GM15510 (cell line): ENCODE data around the gene KCNIP3.

Experiments
- POLR2A ChIP-seq: IDR thresholded peaks from 3 replicates; pipeline ENCODE4 v1.6.1; 2011; ENCODE audit warnings: borderline replicate concordance; ENCODE audit not compliant: insufficient read length; ENCODE audit errors: extremely low read depth

Gene KCNIP3

DNA sequence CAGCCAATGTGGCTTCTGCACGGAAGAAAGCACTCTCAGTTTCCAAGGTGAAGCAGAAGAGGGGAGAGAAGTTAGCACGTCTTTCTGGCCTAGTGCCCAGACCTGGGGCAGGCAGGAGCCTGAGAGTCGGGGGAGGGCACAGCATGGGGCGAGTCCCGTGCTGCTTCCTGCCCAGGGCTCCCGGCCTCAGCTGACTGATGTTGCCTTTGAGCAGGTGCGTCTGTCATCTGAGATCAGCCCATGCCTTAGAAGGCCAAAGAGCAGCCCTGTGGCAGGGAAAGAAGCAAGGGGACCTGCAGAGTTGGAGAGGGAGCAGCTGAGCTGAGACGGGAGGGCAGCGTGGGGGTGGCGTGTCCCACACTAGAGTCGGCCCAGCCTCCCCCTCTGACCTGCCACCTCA is 3.3 kb downstream of the KCNIP3 start:
- TF ChIP-seq POLR2A: no peak

DNA sequence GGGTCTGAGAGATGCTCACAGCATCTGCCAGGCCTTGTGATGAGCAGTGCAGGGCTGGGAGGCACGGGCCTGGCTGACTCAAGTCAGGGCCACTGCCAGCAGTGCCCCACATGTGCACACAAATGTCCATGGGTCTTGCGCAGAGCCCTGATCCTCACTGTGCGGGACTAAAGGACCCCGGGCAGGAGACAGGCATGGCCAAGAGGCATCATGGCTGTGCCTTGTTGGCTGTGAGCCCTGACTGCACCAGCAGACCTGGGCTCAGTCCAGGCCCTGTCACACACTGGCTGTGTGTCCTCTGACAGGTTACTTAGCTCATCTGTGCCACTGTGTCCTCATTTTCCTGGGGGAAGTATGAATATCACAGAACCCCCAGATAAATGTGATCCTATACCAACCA is 4.0 kb downstream of the KCNIP3 start:
- no peak for TF ChIP-seq POLR2A

DNA sequence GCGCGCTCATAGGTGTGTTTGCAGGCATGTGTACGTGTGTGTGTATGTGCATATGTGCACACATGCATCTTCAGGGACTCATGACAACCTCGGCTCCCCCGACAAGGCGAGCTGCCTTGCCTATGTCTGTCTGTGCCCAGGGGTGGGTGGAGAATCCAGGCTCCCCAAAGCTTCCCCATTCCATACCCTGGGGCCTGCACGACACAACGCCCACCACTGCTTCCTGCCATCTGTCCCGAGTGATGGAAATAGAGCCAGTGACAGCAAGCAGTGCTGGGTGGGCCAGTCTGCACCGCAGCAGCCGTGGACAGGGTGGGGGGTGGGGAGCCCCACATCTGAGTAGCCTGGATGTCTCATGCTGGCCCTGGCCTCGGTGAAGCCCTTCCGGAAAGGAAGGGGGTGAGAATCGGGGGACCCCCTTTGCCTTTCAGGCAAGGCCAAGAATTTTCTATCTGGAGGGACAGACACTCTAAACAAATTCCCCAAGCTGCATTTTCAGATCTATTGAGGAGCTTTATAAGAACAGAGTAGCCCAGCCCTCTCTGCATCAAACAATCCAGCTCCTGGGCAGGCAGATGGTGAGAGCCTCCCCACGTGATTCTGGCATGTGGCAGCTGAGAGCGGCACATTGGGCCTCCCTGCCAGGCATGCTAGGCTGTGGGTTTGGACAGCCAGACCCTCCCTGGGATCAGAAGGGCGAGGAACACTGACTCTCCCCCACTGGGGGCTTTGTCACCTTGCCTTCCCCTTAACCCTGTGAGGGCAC is 4.9 kb downstream of the KCNIP3 start:
- no peak for TF ChIP-seq POLR2A

DNA sequence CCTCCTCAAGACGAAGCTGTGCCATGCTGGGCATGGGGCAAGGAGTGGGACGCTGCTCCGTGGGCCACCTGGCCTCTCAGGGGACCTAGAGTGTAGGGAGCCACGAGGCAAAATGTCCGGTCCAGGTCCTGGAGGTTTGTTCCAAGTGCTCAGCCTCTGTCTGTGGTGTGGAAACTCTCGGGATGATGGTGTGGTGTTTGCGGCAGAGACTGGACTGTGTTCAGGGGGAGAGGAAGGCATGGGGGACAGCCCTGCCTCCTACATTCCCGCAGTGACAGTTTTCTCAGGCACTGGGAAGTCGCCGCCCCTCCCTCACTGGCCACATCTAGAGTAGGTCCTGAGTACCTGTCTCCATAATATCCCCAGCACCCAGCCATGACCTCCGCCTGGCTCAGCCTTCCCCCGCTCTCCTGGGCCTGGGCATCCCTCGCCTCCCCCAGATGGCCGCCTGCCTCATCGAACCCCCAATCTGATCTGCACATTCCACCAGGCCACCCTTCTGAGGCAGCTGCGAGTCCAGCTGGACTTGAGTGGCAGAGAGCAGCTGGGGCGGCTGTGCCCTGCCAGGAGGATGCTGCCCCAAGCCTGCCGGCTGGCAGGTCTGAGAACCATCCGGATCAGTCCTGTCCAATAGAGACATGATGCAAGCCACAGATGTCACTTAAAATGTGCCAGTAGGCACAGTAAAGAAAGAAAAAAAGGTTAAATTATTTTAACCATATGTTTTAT is 6.2 kb downstream of the KCNIP3 start:
- no peak for TF ChIP-seq POLR2A

DNA sequence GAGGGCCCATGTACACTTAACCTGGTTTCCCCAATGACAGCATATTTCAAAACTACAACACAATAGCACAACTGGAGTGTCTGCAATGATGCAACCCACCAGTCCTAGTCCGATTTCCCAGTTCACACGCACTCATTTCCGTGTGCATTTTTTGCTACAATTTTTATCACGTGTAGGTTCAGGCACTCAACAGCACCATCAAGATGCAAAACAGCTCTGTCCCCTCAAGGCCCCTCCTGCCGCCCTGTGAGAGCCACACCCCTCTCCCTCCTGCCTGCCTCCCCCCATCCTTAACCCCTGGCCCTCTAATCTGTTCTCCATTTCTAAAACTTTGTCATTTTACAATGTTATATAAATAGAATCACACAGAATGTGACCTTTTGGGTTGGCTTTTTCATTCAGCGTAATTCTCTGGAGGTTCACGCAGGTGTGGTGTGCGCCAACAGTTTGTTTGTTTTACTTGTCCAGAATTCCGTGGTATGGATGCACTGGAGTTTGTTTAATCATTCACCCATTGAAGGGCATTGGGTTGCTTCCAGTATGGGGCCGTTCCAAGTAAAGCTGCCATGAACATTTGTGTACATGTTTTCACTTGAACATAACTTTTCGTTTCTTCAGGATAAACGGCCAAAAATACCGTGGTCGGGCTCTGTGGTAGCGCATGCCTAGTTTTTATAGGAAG is 8.4 kb downstream of the KCNIP3 start:
- TF ChIP-seq POLR2A: no peak

DNA sequence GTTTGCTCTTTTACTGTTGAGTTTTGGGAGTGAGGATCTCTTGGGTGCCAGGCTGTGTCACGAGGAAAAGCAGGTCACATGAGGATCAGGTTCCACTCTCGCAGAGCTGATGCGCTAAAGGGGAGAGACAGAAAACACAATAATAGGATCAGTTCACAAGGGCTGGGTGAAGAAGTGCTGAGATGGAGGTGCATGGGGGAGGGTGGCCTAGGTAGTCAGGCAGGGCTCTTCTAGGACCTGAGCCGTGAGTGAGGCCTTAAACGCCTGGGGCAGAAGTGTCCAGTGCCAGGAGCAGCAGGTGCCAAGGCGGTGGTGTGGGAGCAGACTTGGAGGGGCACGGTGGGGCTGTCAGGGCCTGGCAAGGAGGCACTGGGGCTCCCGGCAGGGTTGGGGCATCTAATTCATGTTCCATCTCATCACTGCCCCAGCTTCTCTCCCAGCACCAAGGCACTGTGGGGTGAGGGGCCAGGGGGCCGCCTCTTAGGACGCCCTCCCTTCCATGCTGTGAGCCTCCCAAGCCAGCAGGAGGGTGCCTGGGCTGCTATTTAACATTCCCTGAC is 9.3 kb downstream of the KCNIP3 start:
- TF ChIP-seq POLR2A: no peak

DNA sequence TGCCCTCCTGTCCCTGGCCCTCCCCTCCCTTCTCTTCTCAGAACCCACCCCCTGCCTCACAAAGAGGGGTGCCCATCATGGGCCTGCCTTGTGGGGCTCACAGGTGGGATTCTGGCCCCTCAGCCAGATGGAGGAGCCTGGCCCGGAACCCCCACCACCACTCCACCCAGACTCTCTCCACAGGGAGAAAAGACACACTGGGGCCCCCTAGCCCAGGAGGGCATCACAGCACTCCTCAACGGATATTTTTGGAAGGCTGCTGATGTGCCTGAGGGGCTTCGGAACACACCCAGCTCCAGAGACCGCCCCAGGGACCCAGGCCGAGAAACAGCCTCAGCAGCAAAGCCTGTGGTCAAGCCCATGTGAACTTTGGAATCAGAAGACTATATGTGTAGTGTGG is 9.9 kb downstream of the KCNIP3 start:
- no peak for TF ChIP-seq POLR2A

DNA sequence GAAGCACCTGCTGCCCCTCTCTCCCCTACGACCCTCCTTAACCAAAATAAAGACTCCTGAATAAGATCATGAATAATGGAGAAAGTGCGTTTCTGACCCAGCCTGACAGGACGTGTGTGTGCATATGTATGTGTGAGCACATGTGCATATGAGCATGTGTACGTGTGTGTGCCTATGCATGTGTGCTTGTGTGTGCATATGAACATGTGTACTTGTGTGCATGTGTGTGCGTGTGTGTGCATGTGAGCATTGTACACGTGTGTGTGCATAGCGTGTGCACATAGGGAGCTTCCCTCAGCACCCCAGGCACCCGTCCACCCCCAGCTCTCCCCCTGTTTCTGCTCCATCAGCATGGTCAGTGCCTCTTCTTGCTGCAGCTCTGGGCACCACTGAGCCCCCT is 10.7 kb downstream of the KCNIP3 start:
- no peak for TF ChIP-seq POLR2A

DNA sequence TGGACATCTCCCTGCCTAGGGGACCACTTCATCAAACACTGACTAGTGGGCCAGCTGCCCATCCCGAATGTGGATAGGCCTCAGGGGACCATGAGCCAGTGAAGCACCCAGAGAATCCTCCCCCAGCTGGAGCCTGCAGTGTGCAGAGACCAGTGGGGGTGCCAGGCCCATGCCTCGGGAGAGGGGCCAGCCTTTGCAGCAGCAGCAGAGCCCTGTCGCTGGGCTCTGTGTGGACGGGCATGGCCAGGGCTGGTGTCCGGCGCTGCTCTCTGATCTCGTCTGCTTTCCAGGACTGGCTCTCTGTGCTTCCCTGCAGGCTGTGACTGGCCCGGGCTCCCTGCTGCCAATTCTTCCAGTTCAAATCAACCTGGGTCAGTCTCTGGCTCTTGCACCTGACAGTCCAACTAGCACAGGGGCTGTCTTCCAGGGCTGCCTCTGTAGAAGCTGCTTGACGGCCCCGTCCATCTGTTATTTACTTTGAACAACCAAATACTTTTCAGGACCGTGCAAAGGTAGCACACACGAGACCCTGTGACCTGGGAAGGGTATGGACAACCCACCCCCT is 11.4 kb downstream of the KCNIP3 start:
- TF ChIP-seq POLR2A: no peak

DNA sequence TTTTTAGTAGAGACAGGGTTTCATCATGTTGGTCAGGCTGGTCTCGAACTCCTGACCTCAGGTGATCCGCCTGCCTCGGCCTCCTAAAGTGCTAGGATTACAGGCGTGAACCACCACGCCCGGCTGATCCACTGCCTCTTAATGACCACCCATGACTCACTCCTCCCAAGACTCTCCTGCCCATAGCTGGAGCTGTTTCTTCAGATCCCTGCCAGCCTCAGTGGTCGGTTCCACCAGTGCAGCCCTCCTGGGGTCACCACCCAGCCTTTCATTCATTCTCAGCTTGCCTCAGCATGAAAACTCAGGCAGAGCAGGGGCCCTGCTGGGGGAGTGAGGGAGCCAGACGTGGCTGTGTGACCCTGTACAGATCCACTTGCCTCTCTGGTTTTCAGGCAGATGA is 12.5 kb downstream of the KCNIP3 start:
- TF ChIP-seq POLR2A: no peak

DNA sequence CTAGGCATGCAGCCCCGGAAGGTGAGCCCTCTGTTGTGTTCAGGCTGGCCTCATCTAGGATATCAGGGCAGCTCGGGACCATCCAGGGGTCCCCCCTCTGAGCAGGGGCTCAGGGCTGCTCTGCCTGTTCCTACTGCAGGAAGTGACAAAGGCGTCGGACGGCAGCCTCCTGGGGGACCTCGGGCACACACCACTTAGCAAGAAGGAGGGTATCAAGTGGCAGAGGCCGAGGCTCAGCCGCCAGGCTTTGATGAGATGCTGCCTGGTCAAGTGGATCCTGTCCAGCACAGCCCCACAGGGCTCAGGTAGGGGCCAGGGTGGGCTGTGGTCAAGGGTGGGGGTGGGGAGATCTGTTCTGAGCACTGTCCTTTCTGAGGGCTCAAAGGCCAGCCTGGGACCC is 13.1 kb downstream of the KCNIP3 start:
- no peak for TF ChIP-seq POLR2A

DNA sequence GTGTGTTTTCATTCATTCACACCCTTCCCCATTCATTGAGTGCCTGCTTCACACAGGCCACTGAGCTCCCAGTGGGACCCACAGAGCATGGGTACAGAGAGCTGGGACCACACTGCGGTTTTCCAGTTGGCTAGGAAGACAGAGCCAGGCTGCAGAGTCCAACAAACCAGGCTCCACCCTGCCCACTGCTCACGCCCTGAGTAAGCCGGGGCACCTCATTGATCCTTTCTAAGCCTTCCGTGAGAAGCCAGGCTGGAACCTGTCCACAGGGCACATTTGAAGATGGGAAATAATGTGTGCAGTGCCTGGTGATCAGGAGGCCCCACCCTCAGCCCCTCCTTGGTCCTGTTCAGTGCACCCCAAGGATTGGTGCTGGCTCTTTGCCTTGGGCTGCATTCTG is 13.5 kb downstream of the KCNIP3 start:
- TF ChIP-seq POLR2A: no peak

DNA sequence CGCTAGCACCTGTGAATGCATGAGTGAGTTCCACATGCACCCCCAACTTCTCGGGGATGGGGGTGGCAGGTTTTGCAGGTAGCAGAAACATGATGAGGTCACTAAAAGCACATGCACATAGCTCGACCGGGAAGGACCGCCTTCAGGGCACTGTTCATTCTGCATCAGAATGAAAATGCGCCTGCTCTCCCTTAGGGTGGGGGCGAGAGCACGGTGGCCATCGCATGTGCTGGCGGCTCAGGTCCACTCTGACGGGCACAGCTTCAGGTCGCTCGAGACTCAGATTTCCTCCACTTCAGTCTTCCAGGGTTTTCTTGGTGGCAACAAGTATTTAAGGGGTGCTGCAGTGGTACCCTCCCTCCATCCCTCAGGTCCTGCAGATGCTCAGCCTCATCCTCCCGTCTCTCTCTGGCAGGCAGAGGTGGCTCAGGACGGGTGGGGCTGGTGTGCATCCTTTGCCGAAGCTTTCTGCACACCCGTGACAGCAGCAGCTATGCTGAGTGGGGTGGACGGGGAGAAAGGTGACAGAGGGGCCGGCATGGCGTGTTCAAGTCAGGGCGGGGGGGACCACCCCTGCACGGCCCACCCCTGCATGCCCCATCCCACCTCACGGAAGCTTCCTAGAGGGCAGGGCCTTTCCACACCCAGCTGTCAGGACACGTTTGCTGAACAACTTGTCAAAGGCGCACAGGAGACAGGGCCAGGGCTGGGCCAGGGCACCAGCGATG is 14.8 kb downstream of the KCNIP3 start:
- no peak for TF ChIP-seq POLR2A

DNA sequence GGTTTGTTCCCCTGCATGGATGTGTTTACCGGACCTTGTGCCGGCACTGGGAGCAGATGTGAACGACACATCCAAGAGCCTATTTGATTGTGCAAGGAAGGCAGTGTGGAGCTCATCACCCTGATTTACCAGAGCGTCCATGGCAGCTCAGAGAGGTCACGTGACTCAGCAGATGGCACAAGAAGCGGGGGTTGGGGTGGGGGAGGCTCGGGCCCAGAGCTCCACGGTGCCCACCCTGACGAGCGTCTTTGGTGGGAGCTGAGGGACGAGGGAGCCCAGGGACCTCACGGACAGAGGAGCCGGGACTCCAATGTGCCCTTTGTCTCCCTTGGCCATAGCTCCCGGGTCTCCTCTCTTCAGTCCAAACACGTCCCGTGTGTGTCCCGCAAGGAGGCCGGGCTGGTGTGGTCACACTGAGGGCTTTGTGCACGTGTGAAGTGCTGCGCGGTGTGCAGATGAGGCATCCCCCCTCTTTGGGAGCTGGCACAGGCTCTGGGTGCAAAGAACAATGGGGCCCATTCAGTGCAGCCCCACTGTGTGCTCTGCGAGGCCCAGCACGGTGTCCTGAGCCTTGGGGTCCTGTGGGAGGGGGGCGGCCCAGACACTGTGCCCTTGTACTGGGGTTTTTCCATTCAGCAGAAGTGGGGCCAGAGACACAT is 15.5 kb downstream of the KCNIP3 start:
- no peak for TF ChIP-seq POLR2A
